NCI-H82 treated with DMSO at 0.1 percent for 48 hours (cell line): ENCODE measurements around the gene HLCS.

Experiments used
- DNase-seq: peaks from one replicate; lab custom pipeline; 2025; ENCODE audit not compliant: unreplicated experiment; lab: John Stamatoyannopoulos, UW

The HLCS gene

GRCh38 chr21:36728371-36729111 lies 237.9 kb downstream of the HLCS start:
- DNase-seq, result no peak

- no peak for DNase-seq
These were observed 238.6 kb downstream of the HLCS start for GRCh38 chr21:36727866-36728265.

- no peak for DNase-seq
These were observed 240.6 kb downstream of the HLCS start for GRCh38 chr21:36725793-36726386.

- no peak for DNase-seq
These were observed 241.8 kb downstream of the HLCS start for GRCh38 chr21:36724660-36725059.

GRCh38 chr21:36723371-36723881 lies 243.0 kb downstream of the HLCS start:
- no peak for DNase-seq

- no peak for DNase-seq
These were observed 243.8 kb downstream of the HLCS start for GRCh38 chr21:36722370-36723368.

GRCh38 chr21:36721817-36722216 lies 244.7 kb downstream of the HLCS start:
- no peak for DNase-seq

GRCh38 chr21:36719614-36720013 lies 246.9 kb downstream of the HLCS start:
- DNase-seq, result no peak

- no peak for DNase-seq
These were observed 247.4 kb downstream of the HLCS start for GRCh38 chr21:36718951-36719501.

- no peak for DNase-seq
These were observed 248.5 kb downstream of the HLCS start for GRCh38 chr21:36717976-36718375.

GRCh38 chr21:36716836-36717235 lies 249.6 kb downstream of the HLCS start:
- no peak for DNase-seq

- DNase-seq, result no peak
These were observed 250.1 kb downstream of the HLCS start for GRCh38 chr21:36716387-36716786.

- DNase-seq, result no peak
These were observed 252.7 kb downstream of the HLCS start for GRCh38 chr21:36713746-36714145.

GRCh38 chr21:36710729-36711048 lies 255.8 kb downstream of the HLCS start:
- no peak for DNase-seq

- no peak for DNase-seq
These were observed 256.4 kb downstream of the HLCS start for GRCh38 chr21:36709868-36710728.

- DNase-seq, result no peak
These were observed 257.2 kb downstream of the HLCS start for GRCh38 chr21:36709030-36709867.

GRCh38 chr21:36708286-36709029 lies 258.0 kb downstream of the HLCS start:
- DNase-seq, result no peak

GRCh38 chr21:36707763-36708285 lies 258.6 kb downstream of the HLCS start:
- no peak for DNase-seq
